NCI-H2196 treated with DMSO at 0.1 percent for 48 hours (cell line): ENCODE results near the gene NAV2.

Experiments
- DNase-seq: peaks from one replicate; lab custom pipeline; 2025; ENCODE audit not compliant: unreplicated experiment; lab: John Stamatoyannopoulos, UW

NAV2 gene

DNA sequence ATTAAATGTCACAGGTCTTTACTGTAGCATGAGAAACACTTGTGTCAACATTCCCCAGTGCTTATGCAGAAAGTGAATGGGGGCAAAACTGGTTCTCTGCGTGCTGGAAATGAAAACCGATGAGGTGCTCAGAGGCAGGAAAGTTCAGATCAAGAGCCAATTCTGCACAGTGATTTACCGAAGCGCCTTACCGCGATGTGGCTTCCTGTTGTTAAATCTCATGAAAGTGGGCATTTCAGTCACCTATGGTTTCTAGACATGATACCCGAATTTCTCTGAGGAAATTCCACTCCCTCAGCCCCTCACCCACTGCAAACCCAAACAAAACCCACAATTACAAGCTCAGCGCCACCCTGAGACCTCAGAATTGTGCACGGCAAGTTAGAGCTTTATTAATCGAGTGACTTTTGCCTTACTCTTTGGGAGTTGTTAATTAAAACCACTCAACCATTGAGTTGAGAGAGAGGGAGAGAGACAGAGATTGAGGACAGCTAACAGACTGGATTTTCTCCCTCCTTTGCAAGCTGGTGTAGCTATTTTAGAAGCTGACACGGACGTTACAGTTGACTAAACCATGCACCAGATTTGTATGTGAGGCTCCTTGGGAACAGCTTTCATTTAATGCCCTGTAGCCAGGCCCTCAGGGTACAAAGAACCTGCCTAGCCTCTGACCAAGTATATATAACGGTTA is 251.2 kb downstream of the NAV2 start:
- no peak for DNase-seq

DNA sequence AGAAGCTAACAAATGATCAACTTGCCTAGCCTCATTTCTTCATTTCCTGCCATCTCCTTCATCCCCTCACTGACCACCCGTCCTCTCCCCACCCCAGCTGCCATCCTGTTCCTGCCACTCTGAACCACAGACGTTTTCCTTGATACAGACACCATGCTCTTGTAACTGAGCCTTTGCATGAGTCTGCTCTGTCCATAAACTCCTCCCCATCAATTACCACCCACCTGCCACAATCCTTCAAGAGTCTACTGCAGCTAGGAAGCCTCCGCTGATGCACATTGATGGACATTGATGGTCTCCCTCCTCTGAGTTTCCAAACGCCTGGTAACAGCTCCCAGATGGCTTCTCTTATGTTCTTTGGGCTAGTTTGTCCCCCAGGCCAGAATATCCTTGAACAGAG is 253.8 kb downstream of the NAV2 start:
- no peak for DNase-seq

DNA sequence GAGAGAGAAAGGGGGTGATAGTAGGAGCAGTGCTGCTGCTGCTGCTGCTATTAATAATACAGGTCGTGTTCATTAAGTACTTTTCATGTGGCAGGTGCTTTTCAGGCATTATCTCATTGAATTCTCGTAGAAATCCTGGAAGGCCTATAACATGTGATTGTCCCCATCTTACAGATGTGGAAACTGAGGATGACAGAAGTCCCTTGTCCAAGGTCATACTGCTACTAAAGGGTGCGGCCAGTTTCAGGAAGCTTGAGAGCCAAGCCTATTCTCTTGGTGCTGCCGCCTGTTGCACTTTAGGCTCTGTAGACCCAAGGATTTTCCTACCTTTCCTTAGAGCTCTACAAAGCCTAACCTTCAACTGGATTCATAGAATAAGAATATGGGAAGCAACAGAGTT is 254.3 kb downstream of the NAV2 start:
- DNase-seq, result no peak

DNA sequence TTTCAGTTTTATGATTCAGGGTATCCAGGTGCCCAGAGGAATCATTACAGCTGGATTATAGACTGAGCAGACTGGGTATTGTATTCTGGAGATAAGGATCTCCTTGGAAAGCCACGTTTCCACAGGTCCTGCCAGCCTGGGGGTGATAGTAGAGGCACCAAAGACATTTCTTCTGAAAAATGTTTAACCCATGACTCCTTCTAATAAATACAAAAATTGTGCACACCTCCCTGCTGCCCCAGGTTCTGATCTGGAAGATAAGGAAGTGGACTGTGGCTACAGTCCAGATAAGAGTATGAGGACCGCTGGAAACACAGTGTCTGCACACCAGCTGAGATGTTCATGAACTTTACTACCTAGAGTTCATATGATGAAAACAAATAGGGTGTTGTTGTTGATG is 255.2 kb downstream of the NAV2 start:
- DNase-seq, result no peak

DNA sequence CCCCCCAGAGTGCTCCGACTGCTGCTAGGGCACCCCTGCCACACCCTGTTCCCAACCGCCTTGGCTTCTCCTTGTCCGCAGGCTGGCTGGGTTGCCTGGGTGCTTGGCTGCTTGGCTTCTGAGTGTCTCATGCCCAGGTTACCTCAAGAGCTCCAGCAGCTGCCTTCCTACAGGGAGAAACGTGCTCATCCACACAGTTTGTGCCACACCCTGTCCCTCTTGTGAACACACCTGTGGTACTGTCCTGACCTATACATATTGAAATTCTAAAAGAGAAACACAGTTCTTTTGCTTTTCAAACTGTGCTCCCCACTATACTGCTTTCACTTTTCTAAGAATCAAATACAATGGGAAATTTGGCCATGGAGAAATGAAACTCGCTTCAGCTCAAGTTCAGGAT is 256.2 kb downstream of the NAV2 start:
- no peak for DNase-seq

DNA sequence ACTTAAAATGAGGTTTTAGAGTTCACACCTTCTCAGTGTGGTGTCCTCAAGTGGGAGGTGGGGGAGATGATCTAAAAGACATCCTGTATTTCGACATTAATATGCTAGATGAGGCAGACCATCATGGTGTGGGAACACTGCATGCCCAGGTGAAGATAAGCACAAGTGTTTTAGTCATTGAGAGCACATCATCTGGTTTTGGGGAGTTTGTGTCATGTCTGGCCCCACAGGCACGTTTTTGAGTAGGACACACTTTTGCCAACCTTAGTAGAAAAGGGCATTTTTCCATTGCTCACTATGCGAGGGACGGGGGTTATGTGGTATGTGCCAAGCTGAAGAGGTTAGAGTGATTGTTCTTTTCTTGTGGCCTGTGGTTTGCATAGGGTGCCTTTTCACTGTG is 258.3 kb downstream of the NAV2 start:
- no peak for DNase-seq

DNA sequence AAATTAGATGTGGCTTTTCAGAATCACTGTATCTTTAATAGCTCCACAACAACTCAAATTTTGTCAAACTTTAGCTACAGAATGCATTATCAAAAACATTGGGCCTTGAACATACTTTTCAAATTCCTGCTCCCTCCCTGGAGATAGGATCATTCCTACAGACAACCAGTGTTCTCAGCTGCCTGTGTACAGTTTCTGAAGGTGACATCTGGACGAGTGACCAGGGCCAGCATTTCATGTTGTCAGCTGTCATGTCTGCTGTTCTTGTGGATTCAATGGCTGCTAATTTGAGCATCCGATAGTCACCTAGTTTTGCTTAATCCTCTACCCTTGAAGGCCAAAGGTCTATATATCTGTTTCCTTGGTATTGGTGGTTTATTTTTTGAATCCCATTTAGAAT is 259.5 kb downstream of the NAV2 start:
- DNase-seq, result no peak

DNA sequence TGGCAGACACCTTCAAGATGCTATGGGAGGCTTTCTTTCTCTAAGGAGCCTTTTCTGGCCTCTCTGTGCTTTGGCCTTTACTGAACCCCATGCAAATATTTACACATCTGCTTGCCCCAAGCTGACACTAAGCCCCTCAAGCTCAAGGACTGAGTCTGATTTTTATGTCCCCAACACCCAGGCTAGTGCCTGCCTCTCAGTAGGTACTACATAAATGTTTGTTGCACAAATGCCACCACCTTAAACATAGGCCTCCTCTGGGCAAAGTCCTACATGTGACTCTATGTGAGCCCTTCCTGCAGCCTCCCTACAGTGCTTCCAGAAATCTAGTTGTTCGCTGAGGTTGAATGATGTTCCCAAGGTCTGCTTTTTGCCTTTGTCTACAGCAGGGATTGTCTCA is 260.0 kb downstream of the NAV2 start:
- no peak for DNase-seq

DNA sequence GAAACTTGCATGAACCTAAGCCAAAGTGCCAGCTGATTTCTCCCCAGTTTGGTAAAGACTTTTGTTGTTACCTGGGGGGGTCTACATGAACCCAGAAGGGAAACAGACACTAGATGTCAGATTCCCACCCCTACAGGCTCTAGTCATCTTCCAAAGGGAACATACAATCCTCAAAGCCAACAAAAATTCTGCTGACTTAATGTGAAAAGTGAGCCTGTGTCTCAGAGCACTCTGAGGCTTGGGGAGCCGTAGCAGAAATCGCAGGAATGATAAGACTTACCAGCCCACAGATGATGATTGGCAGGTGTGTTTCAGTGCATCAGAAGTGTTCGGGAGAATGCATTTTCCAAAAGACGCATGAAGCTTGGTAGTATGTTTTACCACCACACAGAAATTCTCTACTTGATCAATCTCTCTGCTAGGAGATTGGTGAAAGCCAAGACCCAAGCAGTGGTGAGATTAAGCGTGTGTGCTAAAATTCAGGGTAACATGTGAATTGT is 260.5 kb downstream of the NAV2 start:
- no peak for DNase-seq

DNA sequence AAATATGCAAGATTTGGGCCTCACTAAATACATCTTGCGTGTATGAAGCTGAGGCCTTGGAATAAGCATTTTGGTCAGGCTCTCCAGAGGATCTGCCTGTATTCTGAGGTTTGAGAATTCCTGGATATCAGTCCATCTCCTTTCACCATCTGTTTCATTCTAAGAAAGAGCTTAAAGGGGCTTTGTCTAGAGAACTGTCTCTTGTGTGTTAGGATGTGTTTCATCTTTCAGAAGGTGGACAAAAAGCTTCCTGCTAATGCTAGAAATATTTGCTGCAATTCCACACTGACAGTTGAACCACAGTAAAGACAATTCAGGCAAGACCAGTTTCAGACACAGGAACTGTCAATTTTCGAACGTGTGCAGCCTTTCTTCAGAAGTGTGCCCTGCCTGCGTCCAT is 262.2 kb downstream of the NAV2 start:
- no peak for DNase-seq

DNA sequence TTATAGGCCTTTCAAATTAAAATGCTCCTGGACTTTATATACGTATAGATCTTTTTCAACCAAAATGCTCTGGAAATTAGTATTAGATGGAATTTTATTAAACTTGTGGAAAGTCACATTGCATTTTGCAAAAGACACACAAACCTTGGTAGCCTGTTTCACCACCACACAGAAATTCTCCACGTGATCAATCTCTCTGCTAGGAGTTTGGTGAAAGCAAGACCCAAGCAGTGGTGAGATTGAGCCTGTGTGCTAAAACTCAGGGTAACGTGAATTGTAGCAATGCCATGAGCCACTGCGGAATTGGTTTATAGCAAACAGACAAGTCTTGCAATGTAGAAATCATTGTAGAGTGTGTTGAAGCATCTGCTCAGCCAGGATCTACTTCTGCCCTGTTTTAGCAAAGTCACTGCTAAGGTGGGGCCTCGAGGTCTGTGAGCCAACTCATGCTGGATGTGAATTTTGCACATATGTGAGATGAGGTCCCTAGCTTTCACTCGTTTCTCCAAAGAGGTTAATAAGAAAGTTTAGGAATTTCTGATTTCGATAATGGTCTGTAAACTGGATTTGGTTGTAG is 262.9 kb downstream of the NAV2 start:
- no peak for DNase-seq

DNA sequence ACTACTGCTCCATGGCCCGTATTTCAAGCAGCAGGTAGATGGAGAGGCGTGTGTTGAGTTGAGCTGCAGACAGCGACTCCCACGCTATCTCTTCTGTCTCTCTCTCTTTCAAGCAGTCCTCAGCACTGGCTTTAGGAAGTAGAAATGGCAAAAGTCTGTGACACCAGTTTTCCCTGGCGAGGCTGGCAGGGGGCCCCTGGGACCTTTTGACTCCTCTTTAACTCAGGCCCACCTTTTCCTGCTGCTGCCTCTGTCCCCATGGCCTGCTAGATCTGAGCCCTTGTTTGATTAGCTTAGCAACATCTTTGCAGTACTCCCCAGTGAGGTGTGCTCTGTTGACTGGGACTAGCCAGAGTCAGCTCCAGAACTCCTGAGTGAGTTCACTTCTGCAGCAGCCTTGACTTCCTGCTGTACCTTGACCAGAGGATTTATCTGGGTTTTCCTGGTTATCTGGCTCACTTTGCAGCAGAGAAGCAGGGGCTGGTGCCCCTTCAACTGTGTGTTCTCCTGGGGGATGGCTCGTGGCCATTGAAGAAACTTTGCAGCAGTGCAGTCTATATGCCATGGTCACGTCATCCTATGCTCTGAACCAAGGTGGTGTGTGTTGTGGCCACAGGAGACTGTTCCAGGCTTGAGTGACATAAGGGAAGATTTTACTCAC is 263.8 kb downstream of the NAV2 start:
- no peak for DNase-seq

DNA sequence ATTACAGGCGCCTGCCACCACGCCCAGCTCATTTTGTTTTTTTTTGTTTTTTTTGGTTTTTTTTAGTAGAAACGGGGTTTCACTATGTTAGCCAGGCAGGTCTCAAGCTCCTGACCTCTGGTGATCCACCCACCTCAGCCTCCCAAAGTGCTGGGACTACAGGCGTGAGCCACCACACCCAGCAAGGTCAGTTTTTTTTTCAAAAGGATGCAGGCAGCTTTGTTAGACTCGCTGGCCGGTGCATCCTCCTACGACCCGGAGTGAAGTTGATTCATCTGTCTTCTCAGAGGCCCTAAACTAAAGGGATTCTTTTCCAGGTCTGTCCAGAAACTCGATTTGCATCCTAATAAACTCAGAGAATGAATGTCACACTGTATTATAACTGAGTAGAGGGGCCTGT is 265.3 kb downstream of the NAV2 start:
- DNase-seq, result no peak

DNA sequence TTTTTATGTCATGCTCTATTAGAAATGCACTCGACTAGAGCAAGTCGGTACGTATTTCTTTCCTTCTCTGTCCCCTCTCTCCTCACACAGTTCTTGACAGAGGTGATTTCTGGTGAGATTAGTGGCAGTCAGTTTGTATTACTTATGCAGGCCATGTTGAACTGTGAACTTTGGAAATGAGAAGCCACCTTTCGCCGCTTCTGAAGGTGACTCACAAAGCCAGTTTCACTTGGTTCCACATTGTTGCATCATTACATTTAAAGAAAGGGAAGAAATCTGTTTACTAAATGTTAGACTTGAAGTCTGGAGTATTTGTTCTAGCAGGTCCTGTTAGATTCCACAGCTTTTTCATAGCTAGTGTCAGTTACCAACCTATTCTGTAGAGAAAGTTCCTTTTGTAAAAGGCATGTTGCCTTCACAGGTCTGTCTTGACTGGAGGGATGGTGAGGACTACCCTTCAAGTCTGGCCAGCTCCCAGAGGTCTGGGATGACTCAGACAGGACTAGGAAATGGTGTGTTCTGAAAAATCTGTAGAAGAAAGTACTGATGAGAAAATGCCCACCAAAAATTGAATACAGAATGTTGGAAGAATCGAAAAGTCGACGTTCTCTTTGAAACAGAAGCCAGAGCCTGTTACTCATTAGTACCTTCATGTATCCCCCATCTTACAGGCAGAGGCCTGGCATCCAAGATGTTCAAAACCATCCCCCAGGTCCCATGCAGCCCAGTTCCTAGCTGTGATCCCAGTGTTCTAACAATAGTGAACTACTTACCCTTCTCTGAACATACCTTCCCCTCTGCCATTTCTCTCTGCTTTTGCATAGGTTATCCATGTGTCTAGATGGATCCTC is 266.3 kb downstream of the NAV2 start:
- no peak for DNase-seq

DNA sequence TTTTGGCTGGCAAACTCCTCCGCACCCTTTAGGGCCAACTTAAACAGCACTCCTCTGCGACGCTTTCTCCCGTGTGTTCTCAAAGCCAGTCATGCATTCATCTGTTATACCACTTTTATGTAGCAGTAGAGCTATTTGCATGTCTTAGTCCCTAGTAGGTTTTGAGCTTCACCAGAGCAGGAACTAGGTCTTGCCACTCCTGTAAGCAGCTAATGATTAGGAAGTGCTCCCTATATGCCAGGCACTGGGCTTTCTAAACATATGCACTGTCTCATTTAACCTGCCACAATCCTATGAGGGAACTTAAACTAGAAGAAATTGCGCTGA is 266.8 kb downstream of the NAV2 start:
- no peak for DNase-seq

DNA sequence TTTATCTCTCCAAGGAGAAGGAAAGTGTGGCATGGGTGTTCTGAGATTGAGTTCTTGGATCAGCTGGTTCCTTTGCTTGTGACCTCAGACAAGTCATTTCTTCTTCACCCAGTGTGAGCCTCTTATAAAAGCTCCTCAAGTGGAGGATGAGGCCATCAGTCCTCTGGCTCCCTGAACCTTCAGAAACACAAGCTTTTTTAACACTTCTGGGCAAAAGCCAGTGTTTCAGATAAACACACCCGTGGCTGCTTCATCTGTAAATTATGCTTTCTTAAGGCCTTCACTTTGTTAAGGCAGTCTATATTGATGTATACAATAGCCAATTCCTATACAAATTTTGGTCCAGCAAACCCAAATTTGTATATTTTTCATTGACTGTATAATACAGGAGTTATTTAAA is 267.8 kb downstream of the NAV2 start:
- DNase-seq, result no peak

DNA sequence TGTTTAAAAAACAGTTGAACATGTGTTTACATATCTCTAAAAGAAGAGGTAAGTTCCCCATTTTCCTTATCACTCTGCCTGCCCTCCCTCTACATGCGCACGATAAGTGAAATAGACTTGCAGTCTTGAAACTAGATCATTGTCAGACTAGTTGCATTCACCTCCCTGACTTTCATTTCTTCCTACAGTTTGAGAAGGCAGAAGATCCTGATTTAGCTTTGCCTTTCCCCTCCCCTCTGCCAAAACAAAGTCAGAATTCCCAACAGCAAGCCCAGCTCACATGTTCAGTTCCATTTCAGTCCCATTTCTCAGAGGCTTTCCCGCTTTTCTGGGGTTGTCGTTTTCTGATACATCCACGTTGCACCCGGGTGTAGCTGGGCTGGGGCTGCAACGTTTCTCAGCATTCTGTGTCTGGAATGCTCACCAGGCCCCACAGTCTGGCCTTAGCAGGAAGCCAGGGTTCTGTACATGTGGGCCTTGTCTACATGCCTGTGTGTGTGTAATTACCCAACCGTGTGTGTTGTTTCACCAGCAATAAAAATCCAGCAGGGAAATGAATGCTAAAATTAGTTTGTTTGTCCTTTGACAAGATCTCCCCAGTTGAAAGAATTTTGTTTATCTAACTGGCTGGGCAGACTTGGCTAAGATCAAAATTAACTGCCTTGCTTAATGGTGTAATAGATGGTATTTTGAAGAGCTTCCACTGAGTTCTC is 268.5 kb downstream of the NAV2 start:
- DNase-seq, result no peak

DNA sequence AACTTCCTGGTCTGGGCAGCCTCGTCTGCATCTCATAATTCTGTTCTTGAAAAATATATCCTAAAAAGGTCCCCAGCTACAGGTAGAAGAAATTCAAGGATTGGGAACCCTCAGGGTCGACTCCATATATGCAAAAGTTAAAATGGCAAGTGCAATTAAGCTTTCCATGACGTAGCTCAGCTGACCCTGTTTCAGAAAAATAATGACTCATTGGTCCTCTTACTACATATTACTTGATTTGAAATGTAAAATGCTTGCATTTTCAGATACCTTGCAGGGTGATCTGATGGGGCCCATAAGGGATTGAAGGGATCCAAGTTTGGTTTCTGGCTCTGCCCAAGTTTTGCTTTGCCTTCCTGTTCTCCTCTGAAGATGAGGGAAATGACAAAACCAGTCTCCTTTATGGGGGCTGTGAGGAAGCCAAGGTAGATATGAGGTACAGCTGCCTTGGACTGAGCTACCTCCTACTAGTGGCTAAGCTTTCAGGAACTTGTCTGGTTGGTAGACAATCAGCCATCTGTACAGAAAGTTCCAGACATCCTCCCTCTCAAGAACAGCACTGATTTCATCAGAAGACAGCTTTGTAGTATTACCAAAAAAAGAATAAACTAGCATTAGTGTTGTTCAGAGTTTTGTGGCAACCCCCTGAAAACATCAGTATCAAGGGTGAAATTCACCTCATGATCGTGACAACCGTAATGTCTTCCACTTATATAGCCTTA is 270.3 kb downstream of the NAV2 start:
- DNase-seq, result no peak

DNA sequence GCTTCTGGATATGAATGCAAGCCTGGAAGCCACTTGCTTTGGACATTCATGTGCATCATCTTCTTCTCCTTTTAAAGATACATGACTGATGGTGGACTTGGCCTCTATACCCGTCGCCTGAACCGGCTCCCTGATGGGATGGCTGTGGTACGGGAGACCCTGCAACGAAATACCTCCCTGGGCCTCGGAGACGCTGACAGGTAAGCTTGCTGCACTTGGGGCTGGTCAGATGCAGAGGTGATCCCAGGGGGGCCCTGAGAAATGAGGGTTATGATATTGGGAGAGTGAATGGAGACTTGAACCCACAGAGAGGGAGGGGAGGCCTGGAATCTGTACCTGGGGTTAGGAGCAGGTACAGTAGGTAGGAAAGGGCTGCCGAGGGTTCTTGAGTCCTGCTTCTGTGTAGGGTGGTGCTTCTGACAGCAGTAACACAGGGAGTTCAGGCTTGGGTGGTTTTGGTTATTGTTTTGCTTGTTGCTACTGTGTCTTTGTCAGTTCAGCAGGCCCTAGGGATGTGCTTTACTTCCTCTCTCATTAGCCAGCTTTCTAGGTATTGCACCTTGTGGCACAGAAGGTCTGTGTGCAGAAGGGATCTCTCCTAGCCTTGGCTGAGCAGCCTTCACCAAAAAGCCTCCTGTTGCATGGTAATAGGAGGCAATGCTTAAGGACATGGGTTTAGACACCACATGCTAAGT is 271.6 kb downstream of the NAV2 start:
- no peak for DNase-seq

DNA sequence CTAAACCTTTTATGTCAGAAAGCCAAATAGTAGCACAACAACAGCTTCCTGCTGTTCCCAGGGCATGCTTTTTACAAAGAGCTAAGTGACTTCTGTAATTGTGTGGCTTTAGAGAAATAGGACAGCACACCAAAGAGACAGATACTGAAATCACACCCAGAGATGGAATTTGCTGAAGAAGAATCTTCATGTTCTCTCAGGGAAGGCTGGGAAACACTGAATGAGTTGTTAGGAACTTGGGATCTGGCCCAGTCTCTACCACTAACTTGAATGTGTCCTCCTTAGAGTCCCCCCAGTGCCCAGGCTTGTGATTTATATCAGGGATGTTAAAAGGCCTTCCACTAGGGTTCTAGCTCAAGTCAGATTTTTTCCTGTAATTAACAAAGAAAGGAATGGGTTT is 272.5 kb downstream of the NAV2 start:
- no peak for DNase-seq
